Measurements from ENCODE around the gene LAS1L.

The LAS1L gene

GRCh38 chrX:65463550-65463949 lies 71.0 kb downstream of the LAS1L start:
- Histone ChIP-seq H3K9me3 (ENCODE audit: control insufficient read depth, insufficient read depth, low read length) (no peaks in the 10 kb centered on the region), H3K9me2 (replicated peaks; ENCODE audit: control insufficient read depth, low read length) (no peaks in the 10 kb centered on the region), H3K36me3 (ENCODE audit: control insufficient read depth, low read length) (no peaks in the 10 kb centered on the region), H3K79me2 (ENCODE audit: control insufficient read depth, low read length) (no peaks in the 10 kb centered on the region), H3K27me3 (ENCODE audit: control insufficient read depth, low read length) (no peaks in the 10 kb centered on the region), H3K27ac (ENCODE audit: low read depth, low read length) (no peak overlapping the region), H4K20me1 (ENCODE audit: control insufficient read depth, insufficient read depth, low read depth, low read length) (no peaks in the 10 kb centered on the region), H3K4me1 (ENCODE audit: control insufficient read depth, low read length) (no peaks in the 10 kb centered on the region), H3F3A (ENCODE audit: control insufficient read depth, insufficient read depth) (no peaks in the 10 kb centered on the region), H3K4me3 (ENCODE audit: low read length) (no peak overlapping the region), H3K4me2 (ENCODE audit: low read length) (no peak overlapping the region)
- no peak for TF ChIP-seq EZH2phosphoT487 (IDR thresholded peaks at IDR 0.05; ENCODE audit: borderline replicate concordance, low read length)
